ENCODE measurements around the gene HYDIN.
A peak's percentile ranks its signal among the peaks of the same experiment; 100 is the strongest.

Gene HYDIN

DNA sequence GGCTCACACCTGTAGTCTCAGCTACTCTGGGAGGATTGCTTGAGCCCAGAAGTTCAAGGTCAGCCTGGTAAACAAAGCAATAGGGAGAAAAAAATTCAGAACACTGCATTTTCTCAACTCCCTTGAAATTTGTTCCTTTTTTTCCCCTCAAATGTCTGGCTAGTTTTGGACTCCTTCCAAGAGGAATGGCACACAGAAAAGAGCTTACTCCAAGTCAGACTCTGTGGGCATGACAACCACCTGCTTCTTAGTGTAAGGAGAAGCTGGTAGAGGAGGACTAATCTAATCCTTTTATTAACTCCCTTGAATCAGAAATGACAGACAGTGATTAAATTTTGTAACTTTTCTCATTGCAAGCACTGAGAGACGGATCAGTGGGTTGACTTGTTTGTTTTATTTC lies 27.9 kb upstream of the HYDIN start:
- Histone ChIP-seq H3K23ac (ENCODE audit: low read depth, low read length, poor library complexity) (no peak overlapping the region), H2BK12ac (ENCODE audit: low read length) (no peak overlapping the region), H4K91ac (ENCODE audit: low read depth, low read length, poor library complexity) (no peak overlapping the region), H3K27ac (replicated peaks; ENCODE audit: low read length) (no peak overlapping the region), H3K14ac (ENCODE audit: low read length) (no peak overlapping the region), H2AK5ac (ENCODE audit: low read depth, low read length) (no peak overlapping the region), H3K36me3 (replicated peaks in 1 of 2; ENCODE audit: control insufficient read depth in 2 of 2, insufficient read depth in 2 of 2, low read length in 2 of 2) (no peaks in the 10 kb centered on the region), H3K9me3 (replicated peaks in 1 of 2; ENCODE audit: control insufficient read depth in 2 of 2, insufficient read depth in 1 of 2, low read depth in 1 of 2, low read length in 2 of 2) (no peaks in the 10 kb centered on the region), H3K9ac (ENCODE audit: low read depth, low read length, poor library complexity) (no peak overlapping the region), H3K4me3 (ENCODE audit: low read length in 2 of 2) (no peak overlapping the region), H3K4ac (ENCODE audit: low read length) (no peak overlapping the region), H3K4me2 (ENCODE audit: insufficient read depth, low read length, poor library complexity, severe bottlenecking) (no peak overlapping the region), H3K18ac (ENCODE audit: low read length) (no peak overlapping the region), H3K4me1 (ENCODE audit: control insufficient read depth in 2 of 2, insufficient read depth in 1 of 2, low read depth in 1 of 2, low read length in 2 of 2) (peaks cover 6 to 14% of the 10 kb centered on the region in 2 donors), H2BK5ac (ENCODE audit: low read length) (no peak overlapping the region), H2BK15ac (ENCODE audit: low read length) (no peak overlapping the region), H3K27me3 (ENCODE audit: control insufficient read depth in 3 of 3, insufficient read depth in 3 of 3, low read depth in 1 of 3, low read length in 3 of 3) (peaks cover 0 to 8% (median 0%) of the 10 kb centered on the region in 3 experiments), H3K79me1 (ENCODE audit: low read depth, low read length) (no peaks in the 10 kb centered on the region), H2AFZ (ENCODE audit: low read length) (no peak overlapping the region), H4K8ac (ENCODE audit: low read depth, low read length) (no peak overlapping the region), H2BK120ac (ENCODE audit: low read depth, low read length) (no peak overlapping the region)
- WGBS, 2 donors (ENCODE audit: extremely low coverage in 2 of 2, insufficient read length in 2 of 2, insufficient replicate concordance in 1 of 2): no CpG with 5 or more reads among the region's 1 CpG
- DNase-seq (ENCODE audit: low spot score): no peak

DNA sequence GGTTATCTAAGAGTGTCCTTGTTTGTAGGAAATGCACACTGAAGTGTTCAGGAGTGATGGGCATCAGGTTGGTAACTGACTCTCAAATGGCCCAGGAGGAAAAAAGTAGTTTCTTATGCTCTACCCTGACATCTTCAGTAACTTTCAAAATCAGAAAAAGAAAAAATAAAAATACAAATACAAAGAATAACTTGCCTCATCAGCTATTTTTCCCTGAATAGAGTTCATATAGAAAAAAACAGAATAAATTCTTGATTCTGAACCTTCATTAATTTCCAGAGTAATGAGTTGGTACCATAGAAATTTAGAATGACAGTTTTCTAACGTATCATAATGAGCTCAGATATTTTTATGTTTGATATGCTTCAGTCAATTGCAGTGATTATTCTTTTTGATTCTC lies 27.2 kb upstream of the HYDIN start:
- Histone ChIP-seq H2BK12ac (ENCODE audit: low read length) (no peak overlapping the region), H3K9ac (ENCODE audit: low read depth, low read length, poor library complexity) (no peak overlapping the region), H3K4me3 (ENCODE audit: low read length in 2 of 2) (no peak overlapping the region), H2BK120ac (ENCODE audit: low read depth, low read length) (no peak overlapping the region), H3K4ac (ENCODE audit: low read length) (no peak overlapping the region), H2AK5ac (ENCODE audit: low read depth, low read length) (no peak overlapping the region), H3K27ac (replicated peaks; ENCODE audit: low read length) (no peak overlapping the region), H3K4me2 (ENCODE audit: insufficient read depth, low read length, poor library complexity, severe bottlenecking) (no peak overlapping the region), H4K91ac (ENCODE audit: low read depth, low read length, poor library complexity) (no peak overlapping the region), H3K23ac (ENCODE audit: low read depth, low read length, poor library complexity) (no peak overlapping the region), H3K14ac (ENCODE audit: low read length) (no peak overlapping the region), H3K4me1 (ENCODE audit: control insufficient read depth in 2 of 2, insufficient read depth in 1 of 2, low read depth in 1 of 2, low read length in 2 of 2) (peaks cover 6 to 14% of the 10 kb centered on the region in 2 donors), H3K18ac (ENCODE audit: low read length) (no peak overlapping the region), H4K8ac (ENCODE audit: low read depth, low read length) (no peak overlapping the region), H2BK15ac (ENCODE audit: low read length) (no peak overlapping the region), H3K79me1 (ENCODE audit: low read depth, low read length) (no peaks in the 10 kb centered on the region), H3K36me3 (replicated peaks in 1 of 2; ENCODE audit: control insufficient read depth in 2 of 2, insufficient read depth in 2 of 2, low read length in 2 of 2) (no peaks in the 10 kb centered on the region), H2BK5ac (ENCODE audit: low read length) (no peak overlapping the region), H2AFZ (ENCODE audit: low read length) (no peak overlapping the region), H3K27me3 (ENCODE audit: control insufficient read depth in 3 of 3, insufficient read depth in 3 of 3, low read depth in 1 of 3, low read length in 3 of 3) (peaks cover 0 to 8% (median 0%) of the 10 kb centered on the region in 3 experiments), H3K9me3 (replicated peaks in 1 of 2; ENCODE audit: control insufficient read depth in 2 of 2, insufficient read depth in 1 of 2, low read depth in 1 of 2, low read length in 2 of 2) (no peaks in the 10 kb centered on the region)
- WGBS, 2 donors (ENCODE audit: extremely low coverage in 2 of 2, insufficient read length in 2 of 2, insufficient replicate concordance in 1 of 2): no CpG with 5 or more reads among the region's 1 CpG
- DNase-seq (ENCODE audit: low spot score): no peak

DNA sequence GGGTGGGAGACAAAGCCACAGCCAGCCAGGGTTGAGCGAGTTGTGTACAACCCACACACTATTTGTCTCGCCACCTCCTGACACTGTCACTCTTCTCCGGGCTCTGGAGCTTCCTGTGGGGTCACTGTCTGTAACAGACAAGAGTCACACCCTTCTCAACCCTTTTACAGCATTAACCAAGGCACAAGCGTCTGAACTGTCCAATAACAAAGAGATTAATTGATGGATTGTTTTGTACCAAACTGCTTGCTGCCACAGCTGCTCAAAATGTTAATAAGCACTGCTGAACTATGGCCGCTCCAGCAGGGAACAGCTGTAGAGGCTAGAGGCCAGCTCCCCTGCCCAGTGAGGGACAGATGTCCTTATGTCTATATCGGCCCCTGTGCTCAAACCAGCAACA lies 25.2 kb upstream of the HYDIN start:
- Histone ChIP-seq H2AK5ac (ENCODE audit: low read depth, low read length) (no peak overlapping the region), H2BK15ac (ENCODE audit: low read length) (no peak overlapping the region), H3K4me3 (ENCODE audit: low read length in 2 of 2) (peak overlapping the region in 1 of 2 donors; percentile 17), H3K18ac (ENCODE audit: low read length) (no peak overlapping the region), H4K91ac (ENCODE audit: low read depth, low read length, poor library complexity) (no peak overlapping the region), H3K4me1 (ENCODE audit: control insufficient read depth in 2 of 2, insufficient read depth in 1 of 2, low read depth in 1 of 2, low read length in 2 of 2) (peaks cover 6 to 15% of the 10 kb centered on the region in 2 donors), H4K8ac (ENCODE audit: low read depth, low read length) (no peak overlapping the region), H3K9me3 (replicated peaks in 1 of 2; ENCODE audit: control insufficient read depth in 2 of 2, insufficient read depth in 1 of 2, low read depth in 1 of 2, low read length in 2 of 2) (no peaks in the 10 kb centered on the region), H3K14ac (ENCODE audit: low read length) (no peak overlapping the region), H3K23ac (ENCODE audit: low read depth, low read length, poor library complexity) (no peak overlapping the region), H3K27ac (replicated peaks; ENCODE audit: low read length) (no peak overlapping the region), H3K79me1 (ENCODE audit: low read depth, low read length) (no peaks in the 10 kb centered on the region), H3K9ac (ENCODE audit: low read depth, low read length, poor library complexity) (no peak overlapping the region), H2BK5ac (ENCODE audit: low read length) (no peak overlapping the region), H2BK120ac (ENCODE audit: low read depth, low read length) (no peak overlapping the region), H2BK12ac (ENCODE audit: low read length) (no peak overlapping the region), H3K4me2 (ENCODE audit: insufficient read depth, low read length, poor library complexity, severe bottlenecking) (no peak overlapping the region), H2AFZ (ENCODE audit: low read length) (peak overlapping the region; percentile 77), H3K36me3 (replicated peaks in 1 of 2; ENCODE audit: control insufficient read depth in 2 of 2, insufficient read depth in 2 of 2, low read length in 2 of 2) (no peaks in the 10 kb centered on the region), H3K4ac (ENCODE audit: low read length) (no peak overlapping the region), H3K27me3 (ENCODE audit: control insufficient read depth in 3 of 3, insufficient read depth in 3 of 3, low read depth in 1 of 3, low read length in 3 of 3) (peaks cover 0 to 8% (median 0%) of the 10 kb centered on the region in 3 experiments)
- no peak for DNase-seq (ENCODE audit: low spot score)
- WGBS, 2 donors (ENCODE audit: extremely low coverage in 2 of 2, insufficient read length in 2 of 2, insufficient replicate concordance in 1 of 2): no CpG with 5 or more reads among the region's 6 CpGs

DNA sequence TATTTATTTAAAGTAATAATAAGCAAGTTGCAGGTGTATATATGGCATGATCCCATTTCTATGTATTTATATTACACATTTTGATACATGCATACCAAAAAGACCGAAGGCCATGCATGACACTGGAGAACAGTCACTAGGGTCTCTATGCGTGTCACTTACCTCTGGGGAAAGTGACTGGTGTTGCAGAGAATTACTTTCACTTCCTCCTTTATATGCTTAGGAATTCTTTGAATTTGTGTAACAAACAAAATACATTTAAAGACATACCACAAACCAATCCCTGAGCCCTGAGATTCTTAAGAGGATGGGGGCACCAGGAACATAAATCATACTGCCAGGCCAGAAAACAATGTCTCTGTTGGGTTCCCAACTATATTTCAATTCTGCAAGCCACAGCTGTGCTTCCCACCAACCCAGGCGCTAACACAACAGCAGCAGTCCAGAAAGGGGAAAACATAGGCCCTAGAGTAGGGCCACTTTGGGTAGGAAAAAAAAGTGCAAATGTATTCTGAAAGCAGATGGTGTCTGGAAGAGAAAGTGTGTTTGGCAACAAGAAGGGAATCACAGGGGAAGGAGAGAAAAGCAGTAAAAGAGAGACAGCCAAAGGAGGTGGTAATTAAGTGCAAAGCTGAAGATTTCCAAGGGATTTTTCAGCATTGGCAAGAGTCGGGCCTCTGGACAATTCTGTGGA lies 24.5 kb upstream of the HYDIN start:
- Histone ChIP-seq H3K4me1 (ENCODE audit: control insufficient read depth in 2 of 2, insufficient read depth in 1 of 2, low read depth in 1 of 2, low read length in 2 of 2) (peaks cover 6 to 16% of the 10 kb centered on the region in 2 donors), H2BK15ac (ENCODE audit: low read length) (no peak overlapping the region), H3K23ac (ENCODE audit: low read depth, low read length, poor library complexity) (no peak overlapping the region), H3K9me3 (replicated peaks in 1 of 2; ENCODE audit: control insufficient read depth in 2 of 2, insufficient read depth in 1 of 2, low read depth in 1 of 2, low read length in 2 of 2) (no peaks in the 10 kb centered on the region), H2BK120ac (ENCODE audit: low read depth, low read length) (no peak overlapping the region), H3K9ac (ENCODE audit: low read depth, low read length, poor library complexity) (no peak overlapping the region), H2AFZ (ENCODE audit: low read length) (peak overlapping the region; percentile 77), H2AK5ac (ENCODE audit: low read depth, low read length) (no peak overlapping the region), H2BK5ac (ENCODE audit: low read length) (no peak overlapping the region), H3K18ac (ENCODE audit: low read length) (no peak overlapping the region), H3K14ac (ENCODE audit: low read length) (no peak overlapping the region), H3K79me1 (ENCODE audit: low read depth, low read length) (no peaks in the 10 kb centered on the region), H3K4ac (ENCODE audit: low read length) (no peak overlapping the region), H4K91ac (ENCODE audit: low read depth, low read length, poor library complexity) (no peak overlapping the region), H3K27me3 (ENCODE audit: control insufficient read depth in 3 of 3, insufficient read depth in 3 of 3, low read depth in 1 of 3, low read length in 3 of 3) (peaks cover 0 to 8% (median 0%) of the 10 kb centered on the region in 3 experiments), H3K4me2 (ENCODE audit: insufficient read depth, low read length, poor library complexity, severe bottlenecking) (no peak overlapping the region), H4K8ac (ENCODE audit: low read depth, low read length) (no peak overlapping the region), H3K36me3 (replicated peaks in 1 of 2; ENCODE audit: control insufficient read depth in 2 of 2, insufficient read depth in 2 of 2, low read length in 2 of 2) (no peaks in the 10 kb centered on the region), H3K27ac (replicated peaks; ENCODE audit: low read length) (no peak overlapping the region), H2BK12ac (ENCODE audit: low read length) (no peak overlapping the region), H3K4me3 (ENCODE audit: low read length in 2 of 2) (no peak overlapping the region)
- no peak for DNase-seq (ENCODE audit: low spot score)
- no CpG with 5 or more reads among the region's 4 CpGs for WGBS, 2 donors (ENCODE audit: extremely low coverage in 2 of 2, insufficient read length in 2 of 2, insufficient replicate concordance in 1 of 2)
